ENCODE results near the gene CTIF.

CTIF gene

GRCh38 chr18:48777026-48777743 is 238.4 kb downstream of the CTIF start:
- TF ChIP-seq, protein P1, sequence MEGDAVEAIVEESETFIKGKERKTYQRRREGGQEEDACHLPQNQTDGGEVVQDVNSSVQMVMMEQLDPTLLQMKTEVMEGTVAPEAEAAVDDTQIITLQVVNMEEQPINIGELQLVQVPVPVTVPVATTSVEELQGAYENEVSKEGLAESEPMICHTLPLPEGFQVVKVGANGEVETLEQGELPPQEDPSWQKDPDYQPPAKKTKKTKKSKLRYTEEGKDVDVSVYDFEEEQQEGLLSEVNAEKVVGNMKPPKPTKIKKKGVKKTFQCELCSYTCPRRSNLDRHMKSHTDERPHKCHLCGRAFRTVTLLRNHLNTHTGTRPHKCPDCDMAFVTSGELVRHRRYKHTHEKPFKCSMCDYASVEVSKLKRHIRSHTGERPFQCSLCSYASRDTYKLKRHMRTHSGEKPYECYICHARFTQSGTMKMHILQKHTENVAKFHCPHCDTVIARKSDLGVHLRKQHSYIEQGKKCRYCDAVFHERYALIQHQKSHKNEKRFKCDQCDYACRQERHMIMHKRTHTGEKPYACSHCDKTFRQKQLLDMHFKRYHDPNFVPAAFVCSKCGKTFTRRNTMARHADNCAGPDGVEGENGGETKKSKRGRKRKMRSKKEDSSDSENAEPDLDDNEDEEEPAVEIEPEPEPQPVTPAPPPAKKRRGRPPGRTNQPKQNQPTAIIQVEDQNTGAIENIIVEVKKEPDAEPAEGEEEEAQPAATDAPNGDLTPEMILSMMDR (IDR thresholded peaks at IDR 0.05; ENCODE audit: extremely low read depth, missing control alignments) = peak; percentile 95

GRCh38 chr18:48777744-48778116 is 238.9 kb downstream of the CTIF start:
- DNase-seq (ENCODE audit: low spot score) = no peak
- TF ChIP-seq, protein P1 (IDR thresholded peaks at IDR 0.05; ENCODE audit: extremely low read depth, missing control alignments) = no peak

More at GRCh38 chr18:48777026-48777743, 238.4 kb downstream of the CTIF start:
- DNase-seq (ENCODE audit: low spot score) = peak; percentile 88

DNA sequence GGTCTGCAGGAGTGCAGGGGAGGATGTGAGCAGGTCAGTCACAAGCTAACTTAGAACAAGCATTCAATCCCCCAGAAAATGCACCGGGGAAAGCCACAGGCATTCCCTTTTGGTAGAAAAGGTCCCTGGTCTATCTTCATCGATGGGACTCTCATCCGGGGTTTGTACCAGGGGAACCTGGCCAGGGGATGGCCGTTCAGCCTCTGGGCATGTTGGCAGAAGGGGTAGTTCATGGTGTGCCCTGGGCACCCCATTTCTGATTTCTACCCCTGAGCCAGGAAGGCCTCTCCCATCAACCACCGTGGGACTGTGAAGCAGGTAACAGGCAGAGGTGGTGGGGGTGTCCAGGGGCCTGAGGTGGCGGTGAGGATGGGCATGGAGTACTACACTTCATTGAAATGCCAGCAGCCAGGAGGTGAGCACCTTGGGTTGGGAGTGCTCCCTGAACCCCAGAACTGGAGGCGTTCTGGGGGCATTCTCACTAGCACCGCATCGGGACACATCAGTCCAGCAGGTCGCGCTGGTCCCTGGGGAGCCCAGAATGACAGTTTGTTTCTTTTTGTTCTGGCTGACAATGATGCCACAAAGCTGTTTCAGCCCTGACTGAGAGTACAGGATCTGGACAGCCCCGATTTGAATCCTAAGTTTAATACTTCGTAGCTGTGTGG is 239.6 kb downstream of the CTIF start:
- TF ChIP-seq, protein P1 (IDR thresholded peaks at IDR 0.05; ENCODE audit: extremely low read depth, missing control alignments) = no peak
- no peak for DNase-seq (ENCODE audit: low spot score)

- TF ChIP-seq, protein P1 (IDR thresholded peaks at IDR 0.05; ENCODE audit: extremely low read depth, missing control alignments) = no peak
- DNase-seq (ENCODE audit: low spot score) = no peak
Measured at GRCh38 chr18:48779462-48779861, 240.6 kb downstream of the CTIF start.

DNA sequence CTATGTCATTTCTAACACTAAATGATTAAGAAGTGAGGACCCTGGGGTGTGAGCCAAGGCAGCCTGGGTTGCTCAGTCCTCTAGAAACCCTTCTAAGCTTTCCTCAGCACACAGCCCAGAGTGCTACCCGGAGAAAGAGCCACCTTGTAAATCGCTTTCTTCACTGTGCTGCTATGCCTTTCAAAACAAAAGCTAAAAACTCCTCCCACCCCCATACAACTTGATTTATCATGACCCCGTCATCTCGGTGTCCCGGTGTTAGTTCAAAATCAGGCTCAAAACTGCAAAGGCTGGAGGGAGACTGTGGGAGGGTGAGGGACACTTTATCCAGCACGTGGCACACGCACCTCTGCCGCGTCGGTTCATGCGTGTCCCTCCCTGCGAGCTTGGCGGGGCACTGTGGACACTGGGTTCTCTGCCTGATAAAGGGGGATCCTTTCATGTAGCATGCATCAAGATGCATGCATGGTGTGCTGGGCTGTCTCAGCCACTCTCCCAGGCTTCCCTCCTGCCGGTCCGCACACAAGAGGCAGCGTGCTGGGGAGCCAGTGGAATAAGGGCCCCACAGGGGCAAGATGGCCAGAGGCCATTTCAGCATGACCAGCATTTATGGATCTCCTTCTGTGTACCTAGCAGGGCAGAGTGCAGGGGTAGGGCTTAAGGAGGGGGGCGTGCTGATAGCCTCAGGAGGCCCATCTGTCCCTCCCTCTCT is 241.5 kb downstream of the CTIF start:
- DNase-seq (ENCODE audit: low spot score) = no peak

GRCh38 chr18:48780913-48781162 is 242.0 kb downstream of the CTIF start:
- DNase-seq (ENCODE audit: low spot score) = no peak
- TF ChIP-seq, protein P1 (IDR thresholded peaks at IDR 0.05; ENCODE audit: extremely low read depth, missing control alignments) = no peak

More for the DNA sequence above, 241.5 kb downstream of the CTIF start:
- TF ChIP-seq, protein P1 (IDR thresholded peaks at IDR 0.05; ENCODE audit: extremely low read depth, missing control alignments) = no peak
